HFF-Myc (cell line): ENCODE data around the gene SCAF1.

Experiments
- DNase-seq: peaks from one replicate; pipeline ENCODE4 v3.0.0-alpha.2; 2011; ENCODE audit warnings: low read depth; ENCODE audit errors: extremely low read depth
- H3K4me3 ChIP-seq: replicated peaks from 2 replicates; pipeline ENCODE4 v1.5.1; 2011; ENCODE audit warnings: low read depth, mild to moderate bottlenecking, control low read depth, low read length
- TF ChIP-seq, protein P1 (sequence below): IDR thresholded peaks from 2 replicates; pipeline ENCODE4 v1.5.1; 2012; ENCODE audit warnings: mild to moderate bottlenecking, low read depth, low read length, control low read depth; ENCODE audit errors: missing control alignments

The SCAF1 gene, protein sequence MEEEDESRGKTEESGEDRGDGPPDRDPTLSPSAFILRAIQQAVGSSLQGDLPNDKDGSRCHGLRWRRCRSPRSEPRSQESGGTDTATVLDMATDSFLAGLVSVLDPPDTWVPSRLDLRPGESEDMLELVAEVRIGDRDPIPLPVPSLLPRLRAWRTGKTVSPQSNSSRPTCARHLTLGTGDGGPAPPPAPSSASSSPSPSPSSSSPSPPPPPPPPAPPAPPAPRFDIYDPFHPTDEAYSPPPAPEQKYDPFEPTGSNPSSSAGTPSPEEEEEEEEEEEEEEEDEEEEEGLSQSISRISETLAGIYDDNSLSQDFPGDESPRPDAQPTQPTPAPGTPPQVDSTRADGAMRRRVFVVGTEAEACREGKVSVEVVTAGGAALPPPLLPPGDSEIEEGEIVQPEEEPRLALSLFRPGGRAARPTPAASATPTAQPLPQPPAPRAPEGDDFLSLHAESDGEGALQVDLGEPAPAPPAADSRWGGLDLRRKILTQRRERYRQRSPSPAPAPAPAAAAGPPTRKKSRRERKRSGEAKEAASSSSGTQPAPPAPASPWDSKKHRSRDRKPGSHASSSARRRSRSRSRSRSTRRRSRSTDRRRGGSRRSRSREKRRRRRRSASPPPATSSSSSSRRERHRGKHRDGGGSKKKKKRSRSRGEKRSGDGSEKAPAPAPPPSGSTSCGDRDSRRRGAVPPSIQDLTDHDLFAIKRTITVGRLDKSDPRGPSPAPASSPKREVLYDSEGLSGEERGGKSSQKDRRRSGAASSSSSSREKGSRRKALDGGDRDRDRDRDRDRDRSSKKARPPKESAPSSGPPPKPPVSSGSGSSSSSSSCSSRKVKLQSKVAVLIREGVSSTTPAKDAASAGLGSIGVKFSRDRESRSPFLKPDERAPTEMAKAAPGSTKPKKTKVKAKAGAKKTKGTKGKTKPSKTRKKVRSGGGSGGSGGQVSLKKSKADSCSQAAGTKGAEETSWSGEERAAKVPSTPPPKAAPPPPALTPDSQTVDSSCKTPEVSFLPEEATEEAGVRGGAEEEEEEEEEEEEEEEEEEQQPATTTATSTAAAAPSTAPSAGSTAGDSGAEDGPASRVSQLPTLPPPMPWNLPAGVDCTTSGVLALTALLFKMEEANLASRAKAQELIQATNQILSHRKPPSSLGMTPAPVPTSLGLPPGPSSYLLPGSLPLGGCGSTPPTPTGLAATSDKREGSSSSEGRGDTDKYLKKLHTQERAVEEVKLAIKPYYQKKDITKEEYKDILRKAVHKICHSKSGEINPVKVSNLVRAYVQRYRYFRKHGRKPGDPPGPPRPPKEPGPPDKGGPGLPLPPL

DNA sequence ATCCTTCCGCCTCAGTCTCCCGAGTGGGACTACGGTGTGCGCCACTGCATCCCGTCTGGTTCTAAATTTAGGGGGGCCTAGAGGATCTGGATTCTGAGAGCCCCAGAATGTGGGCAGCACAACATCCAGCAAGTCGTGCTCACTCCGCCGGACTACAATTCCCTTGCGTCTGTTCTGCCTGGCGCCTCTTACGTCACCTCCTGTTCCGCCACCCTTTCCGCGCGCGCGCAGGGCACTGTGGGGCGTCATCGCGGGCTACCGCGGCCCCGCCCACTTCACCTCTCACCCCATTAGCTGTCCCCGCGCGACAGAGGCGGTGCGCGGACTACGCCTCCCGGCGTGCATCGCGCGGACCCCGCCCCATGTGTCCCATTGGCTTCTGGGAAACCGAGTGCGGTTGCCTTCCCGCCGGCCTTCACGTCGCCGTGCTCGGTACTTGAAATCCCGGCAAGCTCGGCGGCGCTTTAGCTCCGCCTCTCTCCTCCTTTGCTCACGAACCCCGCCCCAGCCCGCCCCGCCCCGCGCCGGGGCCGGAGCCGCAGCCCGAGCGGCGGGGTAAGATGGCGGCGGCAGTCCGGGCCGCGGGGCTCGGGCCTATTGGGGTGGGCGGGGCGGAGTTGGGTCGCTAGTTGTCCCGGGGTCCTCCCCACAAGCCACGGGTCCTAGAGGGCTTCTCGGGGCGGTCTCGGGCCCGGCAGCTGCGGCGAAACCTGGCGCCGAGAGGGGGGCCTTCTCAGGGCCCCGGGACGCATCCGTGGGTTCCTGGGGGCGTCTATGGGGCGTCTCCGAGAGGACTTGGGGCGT, at the start of gene SCAF1:
Gene SCAF1 (plus strand): TSS at position 522 of the 804 bp plus-strand sequence. CDS start 2,818 bp downstream, outside the sequence.
- H3K4me3 ChIP-seq, result peak within 1 kb of the TSS; percentile 99
- TF ChIP-seq, protein P1, sequence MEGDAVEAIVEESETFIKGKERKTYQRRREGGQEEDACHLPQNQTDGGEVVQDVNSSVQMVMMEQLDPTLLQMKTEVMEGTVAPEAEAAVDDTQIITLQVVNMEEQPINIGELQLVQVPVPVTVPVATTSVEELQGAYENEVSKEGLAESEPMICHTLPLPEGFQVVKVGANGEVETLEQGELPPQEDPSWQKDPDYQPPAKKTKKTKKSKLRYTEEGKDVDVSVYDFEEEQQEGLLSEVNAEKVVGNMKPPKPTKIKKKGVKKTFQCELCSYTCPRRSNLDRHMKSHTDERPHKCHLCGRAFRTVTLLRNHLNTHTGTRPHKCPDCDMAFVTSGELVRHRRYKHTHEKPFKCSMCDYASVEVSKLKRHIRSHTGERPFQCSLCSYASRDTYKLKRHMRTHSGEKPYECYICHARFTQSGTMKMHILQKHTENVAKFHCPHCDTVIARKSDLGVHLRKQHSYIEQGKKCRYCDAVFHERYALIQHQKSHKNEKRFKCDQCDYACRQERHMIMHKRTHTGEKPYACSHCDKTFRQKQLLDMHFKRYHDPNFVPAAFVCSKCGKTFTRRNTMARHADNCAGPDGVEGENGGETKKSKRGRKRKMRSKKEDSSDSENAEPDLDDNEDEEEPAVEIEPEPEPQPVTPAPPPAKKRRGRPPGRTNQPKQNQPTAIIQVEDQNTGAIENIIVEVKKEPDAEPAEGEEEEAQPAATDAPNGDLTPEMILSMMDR, result no peak
- DNase-seq, result peak; percentile 96

DNA sequence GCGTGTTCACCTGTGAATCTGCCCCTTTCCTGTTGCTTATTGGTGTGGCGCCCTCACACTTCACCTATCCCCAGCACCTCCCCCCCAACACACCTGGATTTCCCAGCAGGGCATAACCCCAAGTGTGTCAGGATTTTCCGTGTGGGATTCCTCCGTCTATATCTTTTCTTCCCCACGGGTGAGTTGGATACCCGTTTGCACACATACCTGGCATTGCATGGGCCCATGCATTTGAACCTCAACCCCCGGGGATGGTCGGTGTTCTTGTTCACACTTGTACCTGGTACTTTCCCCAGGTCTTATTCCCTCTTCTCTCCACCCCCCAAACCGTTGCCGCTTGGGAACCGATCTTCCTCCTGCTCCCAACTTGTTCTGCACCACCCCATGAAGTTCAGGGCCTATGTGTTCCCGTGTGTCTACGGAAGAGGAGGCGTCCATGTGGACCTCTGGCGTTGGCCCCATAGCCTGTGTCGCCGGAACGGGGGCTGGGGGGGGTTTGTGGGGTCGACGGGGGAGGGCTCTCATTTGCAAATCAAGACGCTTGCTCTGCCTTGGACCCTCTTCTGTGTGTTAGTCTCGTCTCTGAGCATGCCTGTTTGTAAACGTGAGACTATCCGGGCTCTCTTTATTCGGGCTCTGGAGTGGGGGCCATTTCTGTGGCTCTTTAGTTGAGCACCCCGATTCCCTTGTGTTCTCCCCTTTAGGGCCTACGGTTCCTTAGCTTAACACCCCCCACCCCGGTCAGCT, 49.4 kb upstream of the SCAF1 start:
- H3K4me3 ChIP-seq, result peak overlapping the region; percentile 54
- TF ChIP-seq, protein P1, result no peak
- DNase-seq, result no peak

DNA sequence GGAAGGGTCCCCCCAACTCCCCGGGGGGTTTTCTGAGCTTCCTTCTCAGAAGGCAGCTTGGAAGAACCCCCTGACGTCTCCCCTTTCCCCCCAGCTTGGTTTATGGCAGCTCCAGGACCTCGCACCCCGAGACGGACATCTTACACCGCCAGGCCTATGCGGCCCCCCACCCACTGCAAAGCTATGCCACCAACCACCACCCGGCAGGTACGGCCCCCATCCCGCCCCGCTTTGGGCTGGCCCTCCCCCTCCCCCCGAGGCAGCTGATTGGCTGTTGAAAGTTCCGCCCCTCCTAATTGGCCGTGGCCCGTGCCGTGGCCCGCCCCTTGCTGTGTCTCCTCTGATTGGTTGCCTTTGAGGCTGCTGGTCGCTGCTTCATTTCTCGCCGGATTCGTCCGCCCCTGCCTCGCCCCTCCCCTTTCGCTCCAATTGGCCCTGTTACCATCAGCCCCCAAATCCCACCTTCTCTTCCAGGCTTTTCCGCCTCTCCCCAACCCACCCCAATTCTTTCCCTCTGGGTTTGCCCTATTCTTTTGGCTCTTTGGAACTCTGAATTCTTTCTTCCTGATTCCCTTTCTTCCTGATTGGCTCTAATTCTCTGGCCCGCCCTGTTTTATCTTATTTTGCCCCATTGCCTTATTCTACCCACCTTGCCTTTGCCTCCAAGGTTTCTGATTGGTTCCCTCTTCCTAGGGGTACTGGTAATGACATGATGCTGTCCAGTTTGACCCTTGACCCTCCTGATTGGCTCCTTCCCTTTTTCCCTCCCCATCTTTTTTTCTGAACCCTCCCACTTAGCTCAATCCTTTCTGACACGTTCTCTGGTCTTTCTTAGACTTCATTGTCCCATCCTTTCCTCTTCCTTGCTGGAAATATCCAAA, 48.5 kb upstream of the SCAF1 start:
- DNase-seq, result peak; percentile 79
- TF ChIP-seq, protein P1, result no peak
- peak overlapping the region; percentile 54 for H3K4me3 ChIP-seq

DNA sequence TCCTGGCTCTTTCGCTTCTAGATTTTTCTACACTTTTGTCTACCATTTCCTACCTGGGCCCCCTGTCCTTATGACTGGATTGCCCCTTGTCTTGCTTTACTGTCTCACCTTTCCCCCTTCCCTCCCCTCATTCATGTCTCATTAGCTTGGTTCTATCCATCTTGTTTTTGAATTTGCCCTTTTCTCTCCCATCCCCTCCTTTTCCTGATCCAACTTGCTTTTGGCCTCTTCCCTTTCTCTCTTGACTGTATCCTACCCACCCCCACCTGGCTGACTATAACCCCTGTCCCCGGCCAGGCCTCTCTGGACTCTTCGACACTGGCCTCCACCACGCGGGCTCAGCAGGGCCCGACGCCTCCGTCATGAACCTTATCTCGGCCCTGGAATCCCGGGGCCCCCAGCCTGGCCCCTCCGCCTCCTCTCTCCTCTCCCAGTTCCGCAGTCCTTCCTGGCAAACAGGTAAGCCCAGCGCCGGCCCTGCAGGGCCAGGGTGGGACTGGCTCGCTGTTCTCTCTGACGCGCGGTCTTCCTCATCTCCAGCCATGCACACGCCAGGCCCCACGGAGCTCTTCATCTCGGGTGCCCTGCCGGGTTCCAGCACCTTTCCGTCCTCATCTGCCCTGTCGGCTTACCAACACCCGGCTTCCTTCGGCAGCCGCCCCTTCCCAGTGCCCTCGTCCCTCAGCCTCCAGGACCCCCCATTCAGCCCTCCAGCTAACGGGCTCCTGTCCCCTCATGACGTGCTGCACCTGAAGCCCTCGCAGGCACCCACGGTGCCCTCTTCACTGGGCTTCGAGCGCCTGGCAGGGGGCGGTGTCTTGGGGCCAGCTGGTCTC, 47.6 kb upstream of the SCAF1 start:
- no peak for DNase-seq
- H3K4me3 ChIP-seq, result no peak overlapping the region
- TF ChIP-seq, protein P1, result no peak
